ENCODE results near the gene PROSER2.

Gene PROSER2

GRCh38 chr10:11869219-11869618, 46.1 kb downstream of the PROSER2 start:
- no peak for DNase-seq (ENCODE audit: low read depth)

DNA sequence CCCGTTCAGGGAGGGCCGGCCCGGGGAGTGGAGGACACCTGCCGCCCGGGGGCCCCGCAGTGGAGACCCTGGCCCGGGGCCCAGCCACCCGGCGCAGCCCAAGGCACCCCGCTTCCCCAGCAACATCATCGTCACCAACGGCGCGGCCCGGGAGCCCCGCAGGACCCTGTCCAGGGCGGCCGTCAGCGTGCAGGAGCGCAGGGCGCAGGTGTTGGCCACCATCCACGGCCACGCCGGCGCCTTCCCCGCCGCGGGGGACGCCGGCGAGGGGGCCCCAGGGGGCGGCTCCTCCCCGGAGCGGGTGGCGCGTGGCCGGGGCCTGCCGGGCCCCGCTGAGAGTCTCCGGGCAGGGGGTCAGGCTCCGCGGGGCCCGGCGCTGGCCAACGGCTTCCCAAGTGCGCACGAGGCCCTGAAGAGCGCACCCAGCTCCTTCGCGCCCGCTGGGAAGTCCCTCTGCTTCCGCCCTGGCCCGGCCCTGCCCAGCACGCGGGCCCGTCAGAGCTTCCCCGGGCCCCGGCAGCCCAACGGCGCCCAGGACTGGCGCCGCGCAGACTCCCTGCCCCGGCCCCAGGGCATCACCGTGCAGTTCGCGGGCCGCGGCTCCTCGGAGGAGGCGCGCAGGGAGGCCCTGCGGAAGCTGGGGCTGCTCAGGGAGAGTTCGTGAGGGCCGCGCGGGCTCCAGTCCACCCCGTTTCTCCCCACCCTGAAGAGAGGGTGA, 46.7 kb downstream of the PROSER2 start:
- DNase-seq (ENCODE audit: low read depth), result no peak

DNA sequence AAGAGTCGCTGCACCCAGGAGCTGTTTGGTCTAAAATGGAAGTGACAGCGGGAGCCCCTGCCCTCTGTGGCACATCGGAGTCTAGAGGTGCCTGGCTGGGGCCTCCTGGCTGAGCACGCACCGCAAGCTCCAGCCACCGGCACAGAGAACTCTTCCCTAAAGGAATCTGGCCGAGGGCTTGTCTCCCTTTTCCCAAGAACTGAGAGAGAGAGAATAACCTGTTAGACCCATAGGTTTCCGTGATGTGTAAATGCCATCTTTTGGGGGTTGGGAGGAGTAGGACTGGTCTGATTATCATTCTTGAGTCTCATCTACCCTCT, 47.3 kb downstream of the PROSER2 start:
- DNase-seq (ENCODE audit: low read depth), result no peak

GRCh38 chr10:11870900-11871400, 47.8 kb downstream of the PROSER2 start:
- DNase-seq (ENCODE audit: low read depth), result no peak

DNA sequence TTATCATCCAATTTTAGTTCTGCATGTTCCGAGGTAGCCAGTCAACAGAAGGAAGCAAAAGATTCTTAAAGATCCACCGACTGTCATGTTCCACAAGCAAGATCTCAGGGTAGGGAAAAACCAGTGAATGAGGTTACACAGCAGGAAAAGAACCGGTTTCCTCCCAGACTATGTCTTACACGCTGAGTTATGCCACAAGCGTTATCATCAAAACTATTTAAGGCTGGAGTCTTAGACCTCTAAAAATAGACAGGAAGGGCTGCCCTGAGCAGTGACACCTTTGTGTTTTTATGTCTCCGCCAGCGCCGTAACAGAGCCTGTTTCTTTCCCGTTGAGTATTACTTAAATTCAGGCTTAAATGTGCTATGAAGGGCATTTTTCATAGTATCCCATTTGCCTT, 48.3 kb downstream of the PROSER2 start:
- no peak for DNase-seq (ENCODE audit: low read depth)

DNA sequence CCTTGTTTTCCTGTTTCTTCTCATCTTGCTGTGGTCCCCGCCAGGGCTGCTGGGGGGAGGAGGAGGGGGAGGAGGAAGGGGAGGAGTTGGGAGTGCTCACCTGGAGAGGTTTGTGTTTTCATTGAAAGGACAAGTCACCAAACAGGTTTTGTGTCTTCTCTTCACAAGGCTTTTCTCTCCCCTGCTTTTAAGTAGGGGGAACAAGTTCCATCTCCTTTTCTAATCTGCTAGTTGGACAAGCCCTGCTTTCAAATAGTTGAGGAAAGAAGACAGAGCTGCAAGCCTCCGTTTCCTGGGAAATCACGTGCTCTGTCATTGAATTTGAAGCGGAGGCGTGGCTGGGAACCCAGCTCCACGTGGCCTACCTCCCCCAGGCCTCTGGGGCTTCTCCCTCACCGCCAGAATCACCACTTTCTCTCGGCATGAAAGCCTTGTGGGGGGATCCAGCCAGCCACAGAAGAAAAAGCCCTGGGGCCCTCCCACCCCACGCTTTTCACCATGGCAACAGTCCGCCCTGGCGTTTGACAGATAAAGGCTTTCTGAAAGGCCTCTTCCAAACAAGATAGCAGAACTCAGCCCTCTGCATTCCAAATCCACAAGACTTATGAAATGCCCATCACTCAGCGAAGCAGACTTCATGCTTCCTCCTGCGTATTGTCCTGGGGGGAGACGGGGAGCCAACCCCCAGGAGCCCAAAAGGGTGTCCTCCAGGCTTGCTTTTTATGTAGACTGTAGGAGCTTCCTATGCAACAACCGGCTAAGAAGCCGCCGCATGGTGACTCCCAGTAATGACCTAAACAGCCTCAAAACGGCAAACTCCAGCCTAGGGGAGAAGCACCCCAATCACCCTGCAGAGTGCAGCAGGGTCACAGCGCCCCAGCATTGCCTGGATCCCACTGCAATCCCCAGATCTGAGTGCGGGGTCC, 51.7 kb downstream of the PROSER2 start:
- peak; percentile 52 for DNase-seq (ENCODE audit: low read depth)

- no peak for DNase-seq (ENCODE audit: low read depth)
Measured at GRCh38 chr10:11875494-11876281, 52.5 kb downstream of the PROSER2 start.

DNA sequence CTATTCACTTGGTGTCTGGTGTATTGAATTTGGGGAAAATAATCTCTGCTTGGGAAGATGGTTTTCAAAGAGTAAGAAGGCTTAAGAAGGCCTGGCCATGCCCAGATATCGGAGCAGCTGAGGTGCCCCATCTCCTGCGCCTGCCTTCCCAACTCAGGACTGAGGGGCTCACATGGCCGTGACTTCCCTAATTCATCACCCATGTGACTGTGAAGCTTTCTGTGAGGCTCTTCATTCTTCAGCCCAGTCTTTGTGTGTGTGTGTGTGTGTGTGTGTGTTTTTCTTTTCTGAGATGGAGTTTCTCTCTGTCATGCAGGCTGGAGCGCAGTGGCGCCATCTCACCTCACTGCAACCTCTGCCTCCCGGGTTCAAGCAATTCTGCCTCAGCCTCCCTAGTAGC, 53.2 kb downstream of the PROSER2 start:
- DNase-seq (ENCODE audit: low read depth), result no peak

DNA sequence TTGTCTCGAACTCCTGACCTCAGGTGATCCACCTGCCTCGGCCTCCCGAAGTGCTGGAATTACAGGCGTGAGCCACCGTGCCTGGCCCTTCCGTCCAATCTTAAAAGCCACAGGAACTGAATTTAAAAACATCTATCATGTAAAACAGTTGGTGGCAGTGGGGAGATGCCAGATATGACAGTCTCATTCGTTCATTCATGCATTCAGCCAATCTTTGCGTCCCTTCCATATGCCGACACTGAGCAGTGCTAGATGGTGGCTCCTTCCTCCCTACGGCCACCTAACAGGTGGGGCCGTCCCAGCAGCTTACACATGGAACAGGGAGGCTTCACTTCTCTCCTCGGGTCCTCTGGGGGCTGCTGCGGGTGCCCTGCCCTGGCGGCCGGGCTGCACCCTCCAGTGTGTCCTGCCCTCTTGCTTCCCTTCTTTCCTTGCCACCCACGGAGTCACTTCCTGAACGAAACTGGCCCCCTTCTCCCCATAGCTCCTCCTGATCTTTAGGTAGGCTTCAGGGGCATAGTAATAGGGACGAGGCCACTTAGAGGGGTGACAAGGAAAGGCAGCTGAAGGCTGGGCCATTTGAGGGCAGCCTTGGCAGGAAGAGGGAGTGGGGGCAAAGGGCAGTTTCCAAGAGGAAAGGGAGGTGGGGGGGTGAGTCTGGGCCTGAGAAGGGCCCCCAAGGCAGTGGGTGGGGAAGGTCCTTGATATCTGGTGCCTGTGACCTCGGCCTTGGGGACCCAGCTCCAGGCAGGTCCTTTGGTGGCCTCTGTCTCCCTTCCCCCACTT, 53.8 kb downstream of the PROSER2 start:
- DNase-seq (ENCODE audit: low read depth), result no peak

GRCh38 chr10:11877591-11877905, 54.4 kb downstream of the PROSER2 start:
- no peak for DNase-seq (ENCODE audit: low read depth)

DNA sequence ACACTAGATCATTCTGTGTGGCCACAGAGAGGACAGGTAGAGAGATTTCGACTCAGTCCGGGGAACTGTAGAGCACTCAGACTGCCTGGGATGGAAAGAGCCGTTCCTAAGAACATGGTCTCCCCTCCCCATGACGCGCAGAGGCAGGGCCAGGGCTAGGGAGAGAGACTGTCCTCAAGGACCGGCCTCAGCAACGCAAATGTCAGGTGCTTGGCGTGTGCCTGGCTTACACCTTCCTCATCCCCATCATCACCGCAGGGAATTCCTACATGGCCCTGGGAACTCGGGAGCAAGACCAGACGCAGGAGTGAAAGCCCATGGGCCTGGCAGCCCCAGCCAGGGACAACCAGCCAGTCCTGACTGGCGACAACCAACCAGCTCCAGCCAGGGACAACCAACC, 55.6 kb downstream of the PROSER2 start:
- no peak for DNase-seq (ENCODE audit: low read depth)

- DNase-seq (ENCODE audit: low read depth), result no peak
Measured at GRCh38 chr10:11879387-11880094, 56.4 kb downstream of the PROSER2 start.

GRCh38 chr10:11880151-11881029, 57.2 kb downstream of the PROSER2 start:
- DNase-seq (ENCODE audit: low read depth), result no peak

DNA sequence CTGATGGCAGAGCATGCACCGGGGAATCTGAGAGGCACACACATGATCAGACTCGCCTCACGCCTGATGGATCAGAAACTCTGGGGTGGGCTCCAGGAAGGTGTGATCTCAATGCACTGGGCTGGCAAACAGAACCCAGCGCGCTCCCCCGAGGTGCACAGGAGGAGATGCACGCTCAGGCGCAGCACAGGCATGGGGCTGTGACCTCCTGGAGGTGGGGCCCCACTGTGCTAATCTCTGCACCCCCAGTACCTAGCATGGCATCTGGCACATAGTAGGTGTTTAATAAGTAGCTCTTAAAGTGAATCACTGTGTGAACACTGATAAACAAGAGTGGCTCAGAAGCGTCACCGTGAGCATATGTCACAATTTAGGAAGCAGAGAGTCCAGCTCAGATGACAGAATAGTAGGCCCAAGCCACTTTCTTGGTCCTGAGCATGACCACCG, 57.9 kb downstream of the PROSER2 start:
- DNase-seq (ENCODE audit: low read depth), result no peak

DNA sequence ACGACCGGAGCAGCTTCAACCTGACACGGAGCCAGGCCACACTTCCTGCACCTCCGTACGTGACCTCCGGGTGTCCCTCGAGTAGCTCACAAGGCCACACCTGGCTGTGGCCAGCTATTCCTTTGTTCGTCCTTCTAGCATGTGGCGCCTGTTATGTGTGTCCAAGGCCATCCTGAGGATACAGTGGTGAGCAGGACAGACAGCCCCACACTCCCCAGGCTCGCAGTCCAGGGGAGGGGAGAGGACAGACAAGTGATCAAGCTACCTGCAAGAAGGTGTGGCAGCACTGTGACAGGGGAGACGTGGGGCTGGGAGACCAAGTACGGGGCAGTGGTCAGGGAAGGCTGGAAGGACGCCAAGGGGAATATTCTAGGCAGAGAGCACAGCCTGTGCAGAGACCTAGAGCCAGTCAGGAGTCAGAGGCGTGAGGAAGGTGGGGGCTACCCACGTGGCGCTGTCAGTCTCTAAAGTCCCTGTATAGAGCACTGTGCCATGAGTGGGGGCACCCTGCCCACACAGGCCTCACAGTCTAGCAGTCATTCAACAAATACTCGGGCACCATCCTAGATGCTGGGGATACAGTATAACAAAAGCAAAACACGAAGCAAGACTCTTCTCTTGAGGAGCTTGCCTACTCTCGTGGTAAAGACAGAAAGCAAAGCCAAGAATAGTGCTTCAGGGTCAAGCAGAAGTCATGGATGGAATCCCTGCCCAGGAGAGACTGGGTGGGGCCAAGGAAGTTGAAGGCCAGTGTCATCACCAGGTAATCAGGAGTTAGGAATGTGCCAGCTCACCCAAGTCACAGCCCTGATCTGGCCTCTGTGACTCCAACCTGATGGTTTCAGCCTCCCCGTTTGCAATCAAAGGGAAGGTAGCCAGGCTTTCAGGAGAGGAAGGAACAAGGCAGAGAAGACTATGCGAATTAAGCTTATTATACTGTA, 58.6 kb downstream of the PROSER2 start:
- DNase-seq (ENCODE audit: low read depth), result no peak

GRCh38 chr10:11882646-11883375, 59.7 kb downstream of the PROSER2 start:
- no peak for DNase-seq (ENCODE audit: low read depth)

GRCh38 chr10:11884706-11885423, 61.7 kb downstream of the PROSER2 start:
- DNase-seq (ENCODE audit: low read depth), result no peak
